ENCODE measurements around the gene ADAM22.

- TF ChIP-seq CTCF (IDR thresholded peaks at IDR 0.05; ENCODE audit: insufficient read depth, low read length, poor library complexity, severe bottlenecking): no peak
- TF ChIP-seq EZH2phosphoT487 (conservative IDR thresholded peaks at IDR 0.05; ENCODE audit: low read length): no peak
Observed at GRCh38 chr7:88034083-88034695, 100.1 kb downstream of the ADAM22 start.
